C4-2B (cell line): ENCODE results near the gene SRRM3.

ENCODE experiments used
- CTCF ChIP-seq: fragments of 450-650 bp; conservative IDR thresholded peaks from 2 replicates; pipeline ENCODE4 v1.5.1; 2017; ENCODE audit warnings: mild to moderate bottlenecking
- ZFX ChIP-seq: fragments of 450-650 bp; IDR thresholded peaks from 2 replicates; pipeline ENCODE4 v1.6.1; 2017

- TF ChIP-seq CTCF (no peak), ZFX (no peak)
Measured at GRCh38 chr7:76326646-76327233, 125.0 kb downstream of the SRRM3 start.
